Activated gamma-delta T cell (primary cell): ENCODE data around the gene RPLP1.

Source experiments
- DNase-seq: peaks from one replicate; lab custom pipeline; 2025; lab: John Stamatoyannopoulos, UW

The RPLP1 gene

DNA sequence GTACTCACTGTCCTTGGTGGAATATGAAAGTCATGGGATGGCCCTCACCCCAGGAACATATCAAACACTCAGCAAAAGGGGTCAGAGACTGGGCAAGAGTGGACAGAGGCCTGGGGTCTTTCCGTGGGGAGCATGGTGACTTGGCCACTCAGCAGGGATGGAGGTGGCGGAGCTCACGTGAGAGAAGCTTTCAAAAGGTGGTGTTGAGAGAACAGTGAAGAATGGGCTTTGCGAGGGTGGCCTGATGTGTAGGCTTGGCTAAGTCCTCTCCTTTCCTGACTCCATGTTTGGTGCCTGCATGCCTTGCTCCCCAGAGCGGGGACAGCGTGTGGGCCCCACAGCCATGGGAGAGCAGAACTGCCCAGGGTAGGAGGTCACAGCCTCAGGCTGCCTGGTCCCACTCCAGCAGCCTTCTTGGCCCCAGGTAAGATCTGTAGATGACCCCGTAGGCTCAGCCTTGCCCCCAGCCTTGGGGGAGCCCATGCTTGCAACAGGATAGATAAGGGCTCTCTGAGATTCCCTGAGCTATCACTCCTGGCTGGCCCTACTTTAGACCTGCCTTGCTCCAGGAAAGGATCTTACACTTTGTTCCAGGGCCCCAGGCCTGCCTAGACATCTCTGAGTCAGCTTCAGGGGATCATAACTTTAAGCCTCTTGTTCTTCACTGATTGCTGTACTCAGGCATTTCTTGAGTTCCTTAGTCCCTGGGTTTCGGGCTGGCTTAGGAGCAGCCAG, 17.0 kb downstream of the RPLP1 start:
- no peak for DNase-seq

- DNase-seq = no peak
Observed at GRCh38 chr15:69472046-69472445, 19.4 kb downstream of the RPLP1 start.

DNA sequence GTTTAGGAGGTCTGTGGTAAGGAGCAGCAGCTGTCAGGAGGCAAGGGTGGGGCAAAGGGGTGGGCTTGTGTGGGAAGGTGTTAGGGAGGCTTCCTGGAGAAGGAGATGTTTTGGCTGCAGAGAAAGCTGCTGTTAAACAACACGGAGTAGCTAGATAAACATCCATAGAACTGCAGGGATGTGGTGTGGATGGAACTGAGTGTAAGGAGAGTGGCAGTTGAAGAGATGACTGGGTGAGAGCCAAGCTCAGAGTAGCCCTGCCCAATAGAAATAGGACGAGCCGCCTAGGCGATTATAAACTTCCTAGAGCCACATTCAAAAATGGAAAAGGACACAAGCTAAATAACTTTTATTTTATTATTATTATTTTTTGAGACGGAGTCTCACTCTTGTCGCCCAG, 19.9 kb downstream of the RPLP1 start:
- DNase-seq = no peak

DNA sequence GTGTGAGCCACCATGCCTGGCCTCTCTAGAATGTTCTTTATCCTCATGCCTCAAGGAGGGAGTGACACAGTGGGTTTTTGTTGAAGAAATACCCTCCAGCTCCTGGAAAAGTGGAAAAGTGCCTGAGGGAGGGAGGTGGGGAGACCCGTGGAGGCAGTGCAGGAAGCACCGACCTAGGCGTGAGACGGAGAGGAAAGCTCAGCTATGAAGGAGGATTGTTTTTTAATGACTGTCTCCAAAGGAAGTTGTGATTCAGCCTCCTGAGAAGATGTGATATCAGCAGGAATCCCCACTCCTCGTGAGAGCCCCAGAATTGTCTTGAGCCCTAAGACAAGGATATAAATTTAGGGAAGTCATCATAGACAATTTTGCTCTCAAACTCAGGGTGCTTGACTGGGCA, 21.7 kb downstream of the RPLP1 start:
- DNase-seq = no peak

DNA sequence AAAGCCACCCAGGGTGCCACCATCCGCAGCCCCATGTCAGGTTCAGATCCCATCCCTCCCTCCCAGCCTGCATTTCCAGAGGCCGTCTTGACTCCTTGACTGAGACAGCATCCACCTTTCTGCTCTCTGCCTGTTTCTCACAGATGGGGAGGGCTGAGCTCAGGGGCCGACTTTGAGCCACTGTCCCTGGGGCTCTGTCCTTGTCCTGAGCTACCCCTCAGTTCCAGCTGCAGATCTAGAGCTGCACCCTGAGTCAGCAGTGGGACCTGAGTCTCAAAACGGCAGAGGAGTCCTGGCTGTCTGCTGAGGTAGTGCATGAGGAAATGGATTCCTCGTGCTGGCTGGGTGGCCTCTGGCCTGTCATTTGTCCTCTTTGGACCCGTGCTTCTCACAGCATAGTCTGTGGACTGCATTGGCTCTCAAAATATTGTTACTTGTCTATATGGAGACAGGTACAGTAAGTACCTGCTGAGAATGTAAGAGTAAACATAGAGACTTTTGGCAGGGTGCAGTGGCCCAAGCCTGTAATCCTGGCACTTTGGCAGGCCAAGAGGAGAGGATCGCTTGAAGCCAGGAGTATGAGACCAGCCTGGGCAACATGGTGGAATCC, 22.3 kb downstream of the RPLP1 start:
- DNase-seq = no peak

- DNase-seq = no peak
Observed at GRCh38 chr15:69475769-69476358, 23.2 kb downstream of the RPLP1 start.

DNA sequence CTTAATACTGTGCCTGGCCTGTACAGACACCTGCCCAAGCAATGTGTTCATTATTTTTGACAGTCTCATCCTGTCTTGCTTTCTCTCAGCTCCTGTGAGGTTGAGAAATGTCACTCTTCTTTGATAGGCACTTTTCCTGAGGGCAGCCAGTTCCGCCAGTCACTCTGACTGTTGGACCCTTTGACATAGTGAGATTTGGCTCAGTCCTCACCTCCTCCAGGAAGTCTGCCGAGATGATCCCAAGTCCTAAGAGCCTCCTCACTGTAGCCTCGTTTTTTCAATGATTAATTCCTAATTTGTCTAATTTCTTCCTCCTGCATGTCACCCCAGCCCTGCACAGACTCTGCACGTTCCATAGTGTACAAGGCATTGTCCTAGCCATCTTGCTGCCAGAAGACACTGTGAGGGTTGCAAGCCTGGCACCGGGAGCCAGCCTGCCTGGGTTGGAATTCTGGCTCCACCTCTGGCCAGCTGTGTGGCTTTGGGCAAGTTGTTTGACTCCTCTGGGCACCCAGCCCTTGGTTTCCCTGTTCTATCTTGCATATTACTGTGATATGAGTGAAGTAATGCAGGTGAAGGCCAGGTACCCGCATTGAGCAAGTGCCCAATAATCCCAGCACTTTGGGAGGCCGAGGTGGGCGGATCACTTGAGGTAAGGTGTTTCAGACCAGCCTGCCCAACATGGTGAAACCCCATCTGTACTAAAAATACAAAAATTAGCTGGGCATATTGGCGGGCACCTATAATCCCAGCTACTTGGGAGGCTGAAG, 24.3 kb downstream of the RPLP1 start:
- DNase-seq = no peak

GRCh38 chr15:69478259-69478781, 25.7 kb downstream of the RPLP1 start:
- DNase-seq = no peak

- DNase-seq = no peak
Observed at GRCh38 chr15:69479081-69479480, 26.5 kb downstream of the RPLP1 start.

- DNase-seq = no peak
Observed at GRCh38 chr15:69479971-69480370, 27.4 kb downstream of the RPLP1 start.

DNA sequence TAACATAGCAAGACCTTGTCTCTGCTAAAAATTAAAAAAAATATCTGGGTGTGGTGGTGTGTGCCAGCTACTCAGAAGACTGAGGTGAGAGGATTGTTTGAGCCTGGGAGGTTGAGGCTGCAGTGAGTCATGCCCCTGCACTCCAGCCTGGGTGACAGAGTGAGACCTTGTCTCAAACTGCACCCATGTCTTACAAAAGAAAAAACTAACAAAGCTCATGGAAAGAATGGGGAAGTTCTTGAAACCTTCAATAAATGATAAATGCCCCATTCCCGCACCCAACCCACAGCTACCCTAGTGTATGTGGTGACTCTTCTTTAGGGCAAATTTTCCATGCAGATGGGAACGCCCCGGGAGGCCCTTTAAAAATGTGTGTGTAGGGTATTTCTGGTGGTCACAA, 28.3 kb downstream of the RPLP1 start:
- no peak for DNase-seq

DNA sequence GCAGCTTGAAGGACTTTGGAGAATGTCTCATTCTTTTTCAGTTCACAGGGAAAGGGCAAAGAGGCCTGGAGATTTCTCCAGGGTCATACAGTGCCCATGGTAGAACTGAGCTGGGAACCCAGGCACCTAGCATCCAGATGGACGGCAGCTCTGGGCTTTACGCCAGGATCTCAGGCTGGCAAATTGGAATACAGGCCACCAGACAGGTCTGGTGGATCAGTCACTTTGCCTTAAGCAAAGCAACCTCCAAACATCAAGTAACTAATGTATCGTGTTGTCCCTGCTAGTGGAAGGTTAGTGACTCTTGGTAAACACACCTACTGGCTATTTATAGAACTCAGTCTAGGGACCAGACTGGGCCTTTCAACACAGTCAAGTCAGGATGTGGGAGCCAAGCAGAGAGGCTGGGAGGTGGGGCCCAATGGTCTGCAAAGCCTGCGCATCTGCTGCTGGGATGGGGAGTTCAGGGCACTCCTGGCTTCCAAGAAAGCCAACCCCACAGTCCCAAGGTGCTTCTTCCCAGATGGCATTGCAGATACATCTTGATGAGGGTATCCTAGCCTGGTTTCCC, 30.2 kb downstream of the RPLP1 start:
- no peak for DNase-seq

DNA sequence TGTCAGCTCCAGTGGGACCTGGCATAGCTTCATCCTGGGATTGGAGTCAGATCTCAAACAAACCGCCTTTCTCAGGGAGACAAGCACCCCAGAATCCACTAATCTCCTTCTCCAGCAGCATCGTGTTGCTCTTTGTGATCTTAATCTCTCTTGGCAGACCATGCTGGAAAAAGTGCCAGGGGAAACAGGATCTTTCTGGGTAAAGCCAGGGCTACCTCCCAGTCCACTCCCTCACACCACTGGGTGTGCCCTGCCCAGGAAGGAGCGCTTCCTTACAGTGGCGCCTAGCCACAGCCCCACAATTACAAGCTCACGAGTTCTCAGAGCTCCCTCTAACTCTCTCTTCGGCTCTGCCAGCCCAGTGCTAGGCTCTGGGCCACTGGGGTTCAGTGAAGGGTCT, 32.2 kb downstream of the RPLP1 start:
- DNase-seq = no peak

DNA sequence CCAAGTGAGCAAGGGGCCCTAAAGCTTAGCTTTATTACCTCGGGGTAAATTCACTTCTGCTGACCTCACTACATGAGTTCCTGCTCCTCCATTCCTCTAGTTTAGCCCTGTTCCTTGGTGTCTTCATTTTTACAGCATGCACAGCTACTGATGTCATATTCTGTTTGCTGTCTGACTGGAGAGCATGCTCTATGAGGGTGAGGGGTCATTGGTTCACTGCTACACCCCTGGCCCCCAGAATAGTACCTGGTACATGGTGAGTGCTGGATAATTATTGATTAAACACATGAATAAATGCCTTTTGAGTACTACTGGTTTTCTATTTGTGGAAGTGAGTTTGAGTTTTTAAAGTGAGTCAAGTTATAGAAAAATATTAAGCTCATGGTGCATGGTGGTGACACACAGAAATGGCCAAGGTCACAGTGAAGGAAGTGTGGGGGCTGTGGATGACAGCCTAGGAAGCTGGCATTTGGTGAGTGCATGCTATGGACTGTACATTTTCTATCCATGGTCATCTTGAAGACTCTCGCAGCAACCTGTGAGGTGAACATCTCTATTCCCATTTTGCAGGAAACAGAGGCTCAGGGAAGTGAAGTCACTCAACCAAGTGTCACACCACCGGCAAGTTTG, 34.0 kb downstream of the RPLP1 start:
- DNase-seq = no peak

GRCh38 chr15:69489073-69489571, 36.5 kb downstream of the RPLP1 start:
- no peak for DNase-seq

DNA sequence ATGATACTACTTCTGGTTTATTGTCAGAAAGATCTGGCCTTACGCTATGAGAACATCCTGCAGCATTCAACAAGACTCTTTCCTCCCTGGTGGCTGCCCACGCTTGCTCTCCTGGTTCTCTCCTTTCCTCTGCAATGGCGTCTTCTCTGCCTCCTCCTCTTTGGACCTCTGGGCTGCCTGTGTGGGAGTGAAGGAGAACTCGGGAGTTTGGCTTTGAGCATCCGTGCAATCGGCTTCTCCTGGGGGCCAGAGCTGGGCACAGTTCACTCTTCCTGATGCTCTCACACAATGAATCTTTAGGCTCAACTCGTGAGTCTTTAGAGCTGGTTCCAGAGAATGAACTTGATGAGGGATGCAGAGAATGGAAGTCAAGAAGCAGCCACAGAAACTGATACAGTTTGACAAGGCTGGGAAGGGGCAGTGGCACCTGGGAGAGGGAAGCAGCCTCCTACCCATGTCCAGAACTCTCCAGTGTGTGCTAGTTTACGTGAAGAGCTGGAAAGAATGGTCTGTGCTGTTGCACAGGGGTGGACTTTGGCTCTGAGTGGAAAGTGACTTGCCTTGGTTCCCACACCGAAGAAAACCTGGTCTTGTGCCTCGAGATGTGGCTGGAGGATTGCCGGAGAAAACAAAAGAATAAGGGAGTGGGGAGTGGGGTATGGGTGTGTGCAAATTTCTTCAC, 37.9 kb downstream of the RPLP1 start:
- DNase-seq = no peak

- no peak for DNase-seq
Observed at GRCh38 chr15:69491038-69491505, 38.5 kb downstream of the RPLP1 start.

GRCh38 chr15:69493406-69493805, 40.8 kb downstream of the RPLP1 start:
- no peak for DNase-seq

DNA sequence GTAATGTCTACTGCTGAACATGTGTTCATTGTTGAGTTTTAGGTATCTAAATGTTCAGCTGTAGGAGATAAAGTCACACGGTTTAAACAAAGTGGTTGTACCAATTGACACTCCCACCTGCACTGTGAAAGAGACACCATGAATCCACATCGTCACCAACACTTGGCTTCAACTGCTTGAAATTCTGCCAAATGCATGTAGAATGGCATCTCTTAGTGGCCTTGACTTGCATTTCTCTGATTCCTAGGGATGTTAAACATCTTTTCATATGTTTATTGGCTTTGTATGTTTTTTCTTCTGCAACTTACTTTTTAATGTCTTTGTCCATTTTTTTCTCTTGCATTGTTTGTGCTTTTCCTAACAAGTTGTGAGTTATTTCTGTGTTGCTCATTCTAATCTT, 43.4 kb downstream of the RPLP1 start:
- no peak for DNase-seq

GRCh38 chr15:69497076-69497475, 44.5 kb downstream of the RPLP1 start:
- DNase-seq = no peak

GRCh38 chr15:69497667-69498066, 45.0 kb downstream of the RPLP1 start:
- no peak for DNase-seq
